A549 (cell line): ENCODE results near the gene THEMIS2. TPM values are rescaled to one million over a fixed set of nuclear protein-coding genes. Genes with fewer than 3 reads are reported as not detected.

Source experiments
- ATAC-seq, 2 experiments: fragments of 200-7000 bp in 1 of 2; fragments of >200 bp in 1 of 2; cut with Nextera tagmentation in 1 of 2; cut with Tn5 transposase in 1 of 2; 3 replicates each; pipeline versions ENCODE4 v1.8.0 to v1.9.1; 2018 to 2020; ENCODE audit warnings: mild to moderate bottlenecking in 1 of 2, moderate library complexity in 1 of 2
- CTCF ChIA-PET: fragments of 300-600 bp; sonication (Branson Sonifier 250); formaldehyde crosslinking; extraction: SDS; loops from one replicate; lab custom pipeline; 2021; ENCODE audit warnings: antibody characterized with exemption, inconsistent platforms; lab: Yijun Ruan, JAX
- POLR2A ChIA-PET: fragments of 350-600 bp; formaldehyde crosslinking; extraction: SDS; loops from one replicate; lab custom pipeline; 2021; ENCODE audit warnings: antibody characterized with exemption, inconsistent platforms; lab: Yijun Ruan, JAX
- DNase-seq, 2 experiments: peaks; one replicate each; pipeline versions ENCODE4 v3.0.0 to v3.0.0-alpha.2; 2011 to 2016; ENCODE audit warnings: low read depth in 1 of 2, low spot score in 1 of 2
- FAIRE-seq: peaks from 2 replicates; lab custom pipeline; 2011; peaks lifted over from hg19 to GRCh38; lab: Jason Lieb, UNC
- H3K27ac ChIP-seq, 2 experiments: fragments of >200 bp; sonication (Bioruptor Twin); formaldehyde crosslinking; 3 replicates each; pipeline ENCODE4 v1.5.1; 2016 to 2017
- H3K4me1 ChIP-seq: fragments of >200 bp; sonication (Bioruptor Twin); formaldehyde crosslinking; 3 replicates; pipeline ENCODE4 v1.6.1; 2016
- H3K4me2 ChIP-seq: fragments of >200 bp; sonication (Bioruptor Twin); formaldehyde crosslinking; 3 replicates; pipeline ENCODE4 v1.6.1; 2016
- H3K4me3 ChIP-seq: fragments of >200 bp; sonication (Bioruptor Twin); formaldehyde crosslinking; 3 replicates; pipeline ENCODE4 v1.5.1; 2016
- H3K9me3 ChIP-seq: fragments of >200 bp; sonication (Bioruptor Twin); formaldehyde crosslinking; 3 replicates; pipeline ENCODE4 v1.6.1; 2016
- BHLHE40 ChIP-seq: IDR thresholded peaks from 2 replicates; pipeline ENCODE4 v1.6.1; 2012; ENCODE audit warnings: low read depth, low read length, inconsistent platforms
- CBX2 ChIP-seq: fragments of 200-600 bp; sonication (generic); IDR thresholded peaks from 2 replicates; pipeline ENCODE4 v1.6.1; 2016; ENCODE audit warnings: low read depth, mild to moderate bottlenecking, borderline replicate concordance
- EHMT2 ChIP-seq: fragments of 200-600 bp; sonication (generic); IDR thresholded peaks from 2 replicates; pipeline ENCODE4 v1.6.1; 2016; ENCODE audit warnings: antibody characterized with exemption, low read depth, mild to moderate bottlenecking, moderate library complexity
- EP300 ChIP-seq, 2 experiments: fragments of >200 bp; sonication (Bioruptor Twin); formaldehyde crosslinking; IDR thresholded peaks; 2 replicates in 1 of 2; 3 replicates in 1 of 2; pipeline ENCODE4 v1.6.1; 2016 to 2017
- FOSB ChIP-seq: fragments of 250-450 bp; sonication (Bioruptor Pico); IDR thresholded peaks from 2 replicates; pipeline ENCODE4 v1.5.0; 2020; ENCODE audit warnings: mild to moderate bottlenecking, moderate library complexity
- FOXS1 ChIP-seq: fragments of 250-450 bp; sonication (Bioruptor Pico); IDR thresholded peaks from 2 replicates; pipeline ENCODE4 v1.5.0; 2020; ENCODE audit warnings: mild to moderate bottlenecking, moderate library complexity
- GATA3 ChIP-seq: IDR thresholded peaks from 2 replicates; pipeline ENCODE4 v1.6.1; 2012; ENCODE audit warnings: borderline replicate concordance
- HDAC2 ChIP-seq: fragments of 200-600 bp; sonication (generic); IDR thresholded peaks from 2 replicates; pipeline ENCODE4 v1.6.1; 2016
- HOXA7 ChIP-seq: fragments of 250-450 bp; sonication (Bioruptor Pico); IDR thresholded peaks from 2 replicates; pipeline ENCODE4 v1.5.0; 2020; ENCODE audit warnings: mild to moderate bottlenecking, moderate library complexity
- KDM1A ChIP-seq: fragments of 200-600 bp; sonication (generic); IDR thresholded peaks from 2 replicates; pipeline ENCODE4 v1.6.1; 2016; ENCODE audit warnings: low read depth, mild to moderate bottlenecking
- POLR2A ChIP-seq: IDR thresholded peaks from 2 replicates; pipeline ENCODE4 v1.6.1; 2012; ENCODE audit warnings: mild to moderate bottlenecking, low read length
- POLR2AphosphoS2 ChIP-seq: conservative IDR thresholded peaks from 2 replicates; pipeline ENCODE4 v1.6.1; 2012; ENCODE audit warnings: low read length, improper control_type of control experiment, inconsistent platforms
- RARB ChIP-seq: fragments of 250-450 bp; sonication (Bioruptor Pico); IDR thresholded peaks from 2 replicates; pipeline ENCODE4 v1.8.0; 2021; ENCODE audit warnings: mild to moderate bottlenecking, moderate library complexity
- SMC3 ChIP-seq: fragments of >200 bp; sonication (Bioruptor Twin); formaldehyde crosslinking; IDR thresholded peaks from 3 replicates; pipeline ENCODE4 v1.6.1; 2018; ENCODE audit warnings: inconsistent platforms
- TP53 ChIP-seq: fragments of 250-450 bp; sonication (Bioruptor Pico); IDR thresholded peaks from 2 replicates; pipeline ENCODE4 v1.5.0; 2021; ENCODE audit warnings: mild to moderate bottlenecking, moderate library complexity
- ZC3H11A ChIP-seq: fragments of 450-650 bp; IDR thresholded peaks from 2 replicates; pipeline ENCODE4 v1.6.1; 2014; ENCODE audit warnings: antibody characterized with exemption, mild to moderate bottlenecking
- ZSCAN20 ChIP-seq: fragments of 250-450 bp; sonication (Bioruptor Pico); IDR thresholded peaks from 2 replicates; pipeline ENCODE4 v1.8.0; 2022; ENCODE audit warnings: mild to moderate bottlenecking, moderate library complexity
- WGBS: methylation state at CpG from one replicate; pipeline ENCODE4 v1.1.6; 2017; ENCODE audit errors: missing lambda C conversion rate; 5-methylcytosine and 5-hydroxymethylcytosine counted together
- polyA plus RNA-seq, 4 experiments: library from polyadenylated mRNA; depleted of rRNA in 3 of 4; stranded (reverse); fragments of >200 nt; fragmentation: RNase III in 1 of 4; extraction: RNeasy Plus Mini Kit Qiagen cat#74134 plus additional on column Dnase treatment in 1 of 4; gene quantifications; 2 replicates in 3 of 4; 3 replicates in 1 of 4; pipeline ENCODE4 v1.2.3, GENCODE V29; 2011 to 2017
- TF ChIP-seq, protein P1 (sequence below): fragments of 150-350 bp; IDR thresholded peaks from 2 replicates; pipeline ENCODE4 v1.6.1; 2014; ENCODE audit warnings: low read depth, mild to moderate bottlenecking, low read length
- TF ChIP-seq, protein P2 (sequence below): fragments of >200 bp; sonication (Bioruptor Twin); formaldehyde crosslinking; IDR thresholded peaks from 3 replicates; pipeline ENCODE4 v1.5.1; 2016

Gene THEMIS2
- polyA plus RNA-seq, 2 of the 4 experiments (the other 2 are of a cell fraction), result 0.58 to 0.81 TPM

DNA sequence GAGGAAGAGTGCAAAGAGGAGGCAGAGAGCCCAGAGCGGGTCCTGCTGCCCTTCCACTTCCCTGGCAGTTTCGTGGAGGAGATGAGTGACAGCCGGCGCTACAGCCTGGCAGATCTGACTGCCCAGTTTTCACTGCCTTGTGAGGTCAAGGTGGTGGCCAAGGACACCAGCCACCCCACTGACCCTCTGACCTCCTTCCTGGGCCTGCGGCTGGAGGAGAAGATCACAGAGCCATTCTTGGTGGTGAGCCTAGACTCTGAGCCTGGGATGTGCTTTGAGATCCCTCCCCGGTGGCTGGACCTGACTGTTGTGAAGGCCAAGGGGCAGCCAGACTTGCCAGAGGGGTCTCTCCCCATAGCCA, 10.2 kb downstream of the THEMIS2 start:
- H3K4me2 ChIP-seq, result no peak overlapping the region
- FAIRE-seq (no peak), ATAC-seq (no peak), DNase-seq (no peak)
- H3K27ac ChIP-seq, result no peak overlapping the region
- POLR2A ChIA-PET, result no interaction called here
- H3K9me3 ChIP-seq, result no peaks in the 10 kb centered on the region
- H3K4me3 ChIP-seq, result no peak overlapping the region
- H3K4me1 ChIP-seq, result no peaks in the 10 kb centered on the region
- 91% methylated on average over 4 of the region's 6 CpGs for WGBS
- CTCF ChIA-PET, result no interaction called here
- TF ChIP-seq FOSB (CRISPR knock-in tag) (no peak), EHMT2 (no peak), ZC3H11A (no peak), HDAC2 (no peak), RARB (no peak), SMC3 (no peak), KDM1A (no peak), BHLHE40 (no peak), EP300 (IDR thresholded peaks at IDR 0.05) (no peak), CBX2 (no peak), POLR2A (no peak)
- TF ChIP-seq, all 56 proteins: peak for 0

DNA sequence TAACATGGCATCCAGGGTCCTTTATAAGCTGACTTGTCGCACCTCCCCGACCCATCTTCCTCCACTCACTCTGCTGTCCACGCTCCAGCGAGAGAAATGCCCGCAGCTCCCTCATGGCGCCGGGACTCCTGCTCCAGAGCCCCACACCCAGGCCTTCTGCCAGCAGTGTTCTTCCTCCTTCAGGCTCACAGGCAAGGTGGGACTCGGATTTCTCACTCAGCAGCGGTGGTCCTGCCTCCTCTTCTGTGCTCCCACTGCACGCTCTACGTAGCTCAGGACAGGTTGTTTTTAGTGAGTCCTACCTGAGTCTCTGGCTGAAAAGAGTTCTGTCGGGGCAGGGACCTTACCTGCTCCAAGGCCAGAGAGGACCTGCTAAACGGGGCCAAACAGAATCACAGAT, 11.2 kb downstream of the THEMIS2 start:
- Histone ChIP-seq H3K4me2 (no peak overlapping the region), H3K4me1 (no peaks in the 10 kb centered on the region), H3K27ac (no peak overlapping the region), H3K4me3 (no peak overlapping the region), H3K9me3 (no peaks in the 10 kb centered on the region)
- FAIRE-seq, result no peak
- no peak for ATAC-seq
- POLR2A ChIA-PET, result no interaction called here
- TF ChIP-seq, protein P1, sequence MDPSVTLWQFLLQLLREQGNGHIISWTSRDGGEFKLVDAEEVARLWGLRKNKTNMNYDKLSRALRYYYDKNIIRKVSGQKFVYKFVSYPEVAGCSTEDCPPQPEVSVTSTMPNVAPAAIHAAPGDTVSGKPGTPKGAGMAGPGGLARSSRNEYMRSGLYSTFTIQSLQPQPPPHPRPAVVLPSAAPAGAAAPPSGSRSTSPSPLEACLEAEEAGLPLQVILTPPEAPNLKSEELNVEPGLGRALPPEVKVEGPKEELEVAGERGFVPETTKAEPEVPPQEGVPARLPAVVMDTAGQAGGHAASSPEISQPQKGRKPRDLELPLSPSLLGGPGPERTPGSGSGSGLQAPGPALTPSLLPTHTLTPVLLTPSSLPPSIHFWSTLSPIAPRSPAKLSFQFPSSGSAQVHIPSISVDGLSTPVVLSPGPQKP, result no peak
- WGBS, result 91% methylated on average over 13 of the region's 13 CpGs
- CTCF ChIA-PET, result interaction anchor here (0.9 kb wide), 1 partner anchor 9 kb away, joined by 4 read pairs; no protein-coding TSS in a partner anchor
- DNase-seq, result no peak

DNA sequence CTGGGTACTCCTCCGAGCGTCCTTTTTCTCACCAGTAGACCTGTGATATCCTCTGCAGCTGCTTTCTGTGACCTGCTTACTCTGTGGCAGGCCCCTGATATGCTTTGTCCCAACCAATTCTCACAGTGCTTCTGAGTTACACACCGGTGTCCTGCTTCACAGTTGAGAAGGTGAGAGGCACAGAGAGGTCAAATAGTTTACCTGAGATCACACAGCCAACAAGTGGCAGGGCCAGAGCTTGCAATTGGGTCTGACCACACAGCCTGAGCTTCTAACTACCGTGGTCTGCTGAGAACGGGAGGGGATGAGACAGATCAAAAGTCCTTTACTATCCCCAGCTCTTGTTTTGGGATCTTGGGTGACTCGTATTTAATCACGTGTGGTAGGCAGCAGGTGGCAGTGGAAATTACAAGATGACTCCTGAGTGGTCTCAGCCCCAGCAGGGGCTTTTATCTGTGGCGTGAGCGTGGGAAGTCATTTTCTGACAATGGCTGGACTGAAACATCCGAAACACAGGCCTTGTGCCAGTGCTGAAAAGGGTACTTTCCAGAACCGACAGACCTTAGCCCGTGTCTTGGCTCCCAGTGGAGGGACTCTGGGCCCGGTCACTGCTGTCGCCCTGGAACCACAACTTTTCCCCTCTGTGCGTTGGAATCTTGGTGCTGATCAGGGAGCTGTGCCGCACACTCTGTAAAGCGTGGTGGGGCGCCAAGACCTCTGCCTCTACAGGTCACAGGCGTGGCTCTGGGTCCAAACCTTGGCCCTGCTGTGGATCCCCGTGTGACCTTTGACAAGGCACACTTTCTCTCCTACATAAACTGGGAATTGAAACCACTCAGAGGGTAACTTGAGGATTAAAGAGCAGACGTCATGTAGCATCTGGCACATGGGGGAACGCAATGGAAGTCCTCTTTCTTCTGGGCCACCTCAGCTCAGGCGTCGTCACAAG, 11.9 kb downstream of the THEMIS2 start:
- no peak overlapping the region for H3K4me2 ChIP-seq
- no peaks in the 10 kb centered on the region for H3K9me3 ChIP-seq
- no peak for ATAC-seq
- ChIA-PET POLR2A (no interaction called here), CTCF (interaction anchor here (0.8 to 0.9 kb wide), 2 partner anchors 9 to 799 kb away, joined by 3 to 4 read pairs; no protein-coding TSS in a partner anchor)
- no peak overlapping the region for H3K27ac ChIP-seq
- no peak for TF ChIP-seq ZSCAN20 (CRISPR knock-in tag)
- TF ChIP-seq FOXS1 (CRISPR knock-in tag), result no peak
- no peak for TF ChIP-seq EP300 (IDR thresholded peaks at IDR 0.05)
- no peak for TF ChIP-seq GATA3
- TF ChIP-seq POLR2AphosphoS2, result no peak
- no peak for TF ChIP-seq HOXA7
- TF ChIP-seq RARB, result no peak
- TF ChIP-seq KDM1A, result no peak
- TF ChIP-seq, protein P2, sequence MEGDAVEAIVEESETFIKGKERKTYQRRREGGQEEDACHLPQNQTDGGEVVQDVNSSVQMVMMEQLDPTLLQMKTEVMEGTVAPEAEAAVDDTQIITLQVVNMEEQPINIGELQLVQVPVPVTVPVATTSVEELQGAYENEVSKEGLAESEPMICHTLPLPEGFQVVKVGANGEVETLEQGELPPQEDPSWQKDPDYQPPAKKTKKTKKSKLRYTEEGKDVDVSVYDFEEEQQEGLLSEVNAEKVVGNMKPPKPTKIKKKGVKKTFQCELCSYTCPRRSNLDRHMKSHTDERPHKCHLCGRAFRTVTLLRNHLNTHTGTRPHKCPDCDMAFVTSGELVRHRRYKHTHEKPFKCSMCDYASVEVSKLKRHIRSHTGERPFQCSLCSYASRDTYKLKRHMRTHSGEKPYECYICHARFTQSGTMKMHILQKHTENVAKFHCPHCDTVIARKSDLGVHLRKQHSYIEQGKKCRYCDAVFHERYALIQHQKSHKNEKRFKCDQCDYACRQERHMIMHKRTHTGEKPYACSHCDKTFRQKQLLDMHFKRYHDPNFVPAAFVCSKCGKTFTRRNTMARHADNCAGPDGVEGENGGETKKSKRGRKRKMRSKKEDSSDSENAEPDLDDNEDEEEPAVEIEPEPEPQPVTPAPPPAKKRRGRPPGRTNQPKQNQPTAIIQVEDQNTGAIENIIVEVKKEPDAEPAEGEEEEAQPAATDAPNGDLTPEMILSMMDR, result no peak
- no peak for TF ChIP-seq TP53 (CRISPR knock-in tag)
- no peak for TF ChIP-seq BHLHE40
- H3K4me1 ChIP-seq, result no peaks in the 10 kb centered on the region
- no peak for FAIRE-seq
- H3K4me3 ChIP-seq, result no peak overlapping the region
- no peak for DNase-seq
- WGBS, result 94% methylated on average over 24 of the region's 24 CpGs
